BJ (cell line): ENCODE data around the gene PFN3. TPM values are rescaled to one million over a fixed set of nuclear protein-coding genes. Genes with fewer than 3 reads are reported as not detected.
A peak's percentile ranks its signal among the peaks of the same experiment; 100 is the strongest.

Experiments used
- CTCF ChIA-PET: fragments of 350-600 bp; formaldehyde crosslinking; extraction: SDS; loops from one replicate; lab custom pipeline; 2021; ENCODE audit warnings: antibody characterized with exemption, inconsistent platforms; lab: Yijun Ruan, JAX
- POLR2A ChIA-PET: fragments of 300-600 bp; sonication (Branson Sonifier 250); formaldehyde crosslinking; extraction: SDS; loops from one replicate; lab custom pipeline; 2021; ENCODE audit warnings: antibody characterized with exemption; lab: Charles Lee
- DNase-seq: peaks from one replicate; pipeline ENCODE4 v3.0.0-alpha.2; 2011; ENCODE audit warnings: low read depth
- H3K27me3 ChIP-seq: 2 replicates; pipeline ENCODE4 v1.6.0; 2011; ENCODE audit warnings: low read length; ENCODE audit not compliant: control insufficient read depth, insufficient read depth
- H3K36me3 ChIP-seq: 2 replicates; pipeline ENCODE4 v1.5.1; 2011; ENCODE audit warnings: low read length; ENCODE audit not compliant: control insufficient read depth, insufficient read depth
- H3K4me3 ChIP-seq: 2 replicates; pipeline ENCODE4 v1.5.1; 2011; ENCODE audit warnings: low read depth, mild to moderate bottlenecking, control low read depth, low read length
- polyA plus RNA-seq: library from polyadenylated mRNA; depleted of rRNA; stranded (reverse); fragments of >200 nt; gene quantifications from 2 replicates; pipeline ENCODE4 v1.2.3, GENCODE V29; 2011
- TF ChIP-seq, protein P1 (sequence below): IDR thresholded peaks from 2 replicates; pipeline ENCODE4 v1.5.1; 2011; ENCODE audit warnings: low read depth, mild to moderate bottlenecking, control low read depth, inconsistent platforms, low read length, moderate library complexity; ENCODE audit not compliant: insufficient read depth

The PFN3 gene
- polyA plus RNA-seq, 1 experiment, result not detected

DNA sequence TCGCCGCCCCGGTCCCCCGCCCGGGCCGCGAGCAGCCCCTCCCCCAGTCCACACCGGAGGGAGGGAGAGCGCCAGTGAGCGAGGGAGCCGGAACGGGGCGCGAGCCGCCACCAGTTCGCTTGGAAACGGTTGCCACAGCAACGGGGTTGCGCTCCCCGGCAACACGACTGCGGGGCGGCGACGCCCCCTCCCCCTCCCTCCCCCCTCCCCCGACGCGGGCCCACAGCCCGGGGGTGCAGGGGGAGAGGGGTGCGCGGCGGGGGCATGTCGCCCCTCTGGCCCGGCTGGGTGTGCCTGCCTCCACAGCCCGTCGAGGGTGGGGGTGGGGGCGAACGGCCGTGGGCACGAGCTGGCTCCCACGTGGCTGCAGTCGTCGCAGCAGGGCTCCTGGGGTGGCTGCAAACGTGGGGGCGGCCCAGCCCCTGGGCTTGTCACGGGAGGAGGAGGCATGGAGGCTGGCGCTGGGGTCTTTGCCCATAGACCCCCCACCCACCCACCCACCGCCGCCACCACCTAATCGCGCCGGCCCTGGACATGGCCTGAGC, 46.7 kb upstream of the PFN3 start:
- TF ChIP-seq, protein P1, sequence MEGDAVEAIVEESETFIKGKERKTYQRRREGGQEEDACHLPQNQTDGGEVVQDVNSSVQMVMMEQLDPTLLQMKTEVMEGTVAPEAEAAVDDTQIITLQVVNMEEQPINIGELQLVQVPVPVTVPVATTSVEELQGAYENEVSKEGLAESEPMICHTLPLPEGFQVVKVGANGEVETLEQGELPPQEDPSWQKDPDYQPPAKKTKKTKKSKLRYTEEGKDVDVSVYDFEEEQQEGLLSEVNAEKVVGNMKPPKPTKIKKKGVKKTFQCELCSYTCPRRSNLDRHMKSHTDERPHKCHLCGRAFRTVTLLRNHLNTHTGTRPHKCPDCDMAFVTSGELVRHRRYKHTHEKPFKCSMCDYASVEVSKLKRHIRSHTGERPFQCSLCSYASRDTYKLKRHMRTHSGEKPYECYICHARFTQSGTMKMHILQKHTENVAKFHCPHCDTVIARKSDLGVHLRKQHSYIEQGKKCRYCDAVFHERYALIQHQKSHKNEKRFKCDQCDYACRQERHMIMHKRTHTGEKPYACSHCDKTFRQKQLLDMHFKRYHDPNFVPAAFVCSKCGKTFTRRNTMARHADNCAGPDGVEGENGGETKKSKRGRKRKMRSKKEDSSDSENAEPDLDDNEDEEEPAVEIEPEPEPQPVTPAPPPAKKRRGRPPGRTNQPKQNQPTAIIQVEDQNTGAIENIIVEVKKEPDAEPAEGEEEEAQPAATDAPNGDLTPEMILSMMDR, result no peak
- Histone ChIP-seq H3K27me3 (no peaks in the 10 kb centered on the region), H3K36me3 (peaks cover 1% of the 10 kb centered on the region; the same call in 1 of the 2 replicates), H3K4me3 (peak overlapping the region; percentile 72)
- POLR2A ChIA-PET, result interaction anchor here (1.0 kb wide), 1 partner anchor 20 kb away, joined by 3 read pairs; the partner anchor contains the start of gene GRK6
- DNase-seq, result no peak
- CTCF ChIA-PET, result interaction anchor here (0.6 to 18.6 kb wide), 7 partner anchors 8 to 138 kb away, joined by 3 to 352 read pairs (median 9); partner anchors contain the start of genes F12 and PFN3

GRCh38 chr5:177446200-177447065, 46.0 kb upstream of the PFN3 start, which contains the start of gene PRR7:
Gene PRR7, plus strand, starts transcription at chr5:177446814. Its CDS starts 8,254 bp downstream, at chr5:177455068.
- TF ChIP-seq, protein P1, result no peak
- H3K27me3 ChIP-seq, result no peaks in the 10 kb centered on the region
- DNase-seq, result no peak
- peaks cover 2% of the 10 kb centered on the region; the same call in 1 of the 2 replicates for H3K36me3 ChIP-seq
- POLR2A ChIA-PET, result interaction anchor here (1.0 kb wide), 1 partner anchor 19 kb away, joined by 3 read pairs; the partner anchor contains the start of gene GRK6
- CTCF ChIA-PET, result interaction anchor here (0.7 to 18.6 kb wide), 6 partner anchors 9 to 128 kb away, joined by 4 to 352 read pairs (median 10); partner anchors contain the start of genes F12 and PFN3
- peak within 1 kb of the TSS; percentile 72 for H3K4me3 ChIP-seq

DNA sequence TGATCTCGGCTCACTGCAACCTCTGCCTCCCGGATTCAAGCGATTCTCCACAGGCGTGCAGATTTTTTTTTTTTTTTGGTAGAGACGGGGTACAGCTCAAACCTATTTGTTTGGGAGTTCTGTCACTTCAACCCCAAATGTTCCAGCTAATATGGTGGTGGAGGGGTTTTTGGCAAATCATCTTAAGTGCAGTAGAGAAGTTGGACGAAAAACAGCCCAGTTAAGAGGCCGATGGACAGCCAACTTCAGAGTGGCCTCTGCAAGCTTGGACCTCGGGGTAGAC, 45.4 kb upstream of the PFN3 start:
- Histone ChIP-seq H3K4me3 (peak overlapping the region; percentile 72), H3K27me3 (no peaks in the 10 kb centered on the region), H3K36me3 (peaks cover 5% of the 10 kb centered on the region; the same call in 1 of the 2 replicates)
- ChIA-PET POLR2A (no interaction called here), CTCF (interaction anchor here (0.7 to 18.6 kb wide), 6 partner anchors 9 to 128 kb away, joined by 4 to 352 read pairs (median 10); partner anchors contain the start of genes F12 and PFN3)
- TF ChIP-seq, protein P1, result no peak
- DNase-seq, result no peak

DNA sequence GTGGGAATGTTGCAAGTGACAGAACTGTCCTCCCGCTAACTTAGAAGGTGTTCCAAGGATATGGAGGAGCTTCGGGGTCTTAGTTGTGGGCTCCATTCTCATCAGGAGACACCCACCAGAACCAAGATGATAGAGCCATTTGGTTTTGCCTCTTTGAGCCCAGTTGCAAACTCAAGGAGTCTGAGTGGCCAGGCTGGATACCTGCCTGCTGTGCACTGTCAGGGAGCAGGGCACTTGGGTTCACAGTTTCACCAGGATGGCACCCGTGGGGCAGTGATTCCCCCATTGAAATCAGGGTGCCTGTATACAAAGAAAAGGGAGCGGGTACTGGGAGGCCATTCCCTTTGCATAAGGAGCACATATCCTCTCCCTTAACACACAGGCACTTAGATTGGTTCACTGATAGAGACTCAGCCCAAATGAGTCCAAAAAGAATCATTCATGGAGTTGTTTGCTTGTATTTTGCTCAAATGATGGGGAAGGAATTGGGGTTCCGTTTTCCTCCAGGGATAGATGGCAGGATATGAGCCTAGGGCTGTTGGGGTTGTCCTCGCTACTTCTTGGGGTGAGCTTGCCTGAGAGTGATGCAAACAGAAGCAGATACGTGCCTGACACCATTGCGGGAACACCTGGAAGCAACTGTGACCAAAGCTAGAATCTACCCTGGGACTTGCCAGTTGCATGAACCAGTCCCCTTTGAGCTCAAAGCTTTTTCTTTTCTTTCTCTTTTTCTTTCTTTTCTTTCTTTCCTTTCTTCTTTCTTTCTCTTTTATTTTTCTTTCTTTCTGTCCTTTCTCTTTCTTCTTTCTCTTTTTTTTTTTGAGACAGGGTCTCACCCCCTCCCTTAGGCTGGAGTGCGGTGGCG, 44.8 kb upstream of the PFN3 start:
- H3K36me3 ChIP-seq, result peaks cover 5% of the 10 kb centered on the region; the same call in 1 of the 2 replicates
- no peak for DNase-seq
- CTCF ChIA-PET, result interaction anchor here (0.7 to 18.6 kb wide), 7 partner anchors 9 to 127 kb away, joined by 4 to 352 read pairs (median 12); partner anchors contain the start of genes F12 and PFN3
- H3K27me3 ChIP-seq, result no peaks in the 10 kb centered on the region
- H3K4me3 ChIP-seq, result no peak overlapping the region
- POLR2A ChIA-PET, result no interaction called here
- TF ChIP-seq, protein P1, result no peak
